Activated CD4-positive, alpha-beta memory T cell treated with anti-CD3 and anti-CD28 coated beads, Interleukin-2, amount 10 ng/mL, durations not matched to agents 7 days and 5 days (primary cell): ENCODE results near the gene REEP6. TPM values are rescaled to one million over a fixed set of nuclear protein-coding genes. Genes with fewer than 3 reads are reported as not detected.

Experiments used
- CTCF ChIA-PET: fragments of 350-600 bp; sonication (Branson Sonifier 250); formaldehyde crosslinking; loops from one replicate; lab custom pipeline; 2021; ENCODE audit warnings: antibody characterized with exemption, inconsistent platforms; lab: Charles Lee
- POLR2A ChIA-PET: fragments of 350-600 bp; sonication (Branson Sonifier 250); formaldehyde crosslinking; loops from one replicate; lab custom pipeline; 2021; ENCODE audit warnings: antibody characterized with exemption; lab: Charles Lee
- DNase-seq: peaks from one replicate; pipeline ENCODE4 v3.0.0-alpha.2; 2020
- H3K27ac Mint-ChIP-seq: one replicate; pipeline ENCODE4 v1.8.0; 2021; ENCODE audit warnings: mild to moderate bottlenecking, mixed read lengths
- H3K27me3 Mint-ChIP-seq: one replicate; pipeline ENCODE4 v1.8.0; 2021; ENCODE audit warnings: mixed read lengths
- H3K36me3 Mint-ChIP-seq: one replicate; pipeline ENCODE4 v1.8.0; 2021; ENCODE audit warnings: low read depth, mixed read lengths
- H3K4me1 Mint-ChIP-seq: one replicate; pipeline ENCODE4 v1.8.0; 2021; ENCODE audit warnings: mixed read lengths
- H3K4me3 Mint-ChIP-seq: one replicate; pipeline ENCODE4 v1.8.0; 2021; ENCODE audit warnings: mild to moderate bottlenecking, mixed read lengths
- H3K9me3 Mint-ChIP-seq: one replicate; pipeline ENCODE4 v1.8.0; 2021; ENCODE audit warnings: mixed read lengths
- total RNA-seq, 2 experiments: library from RNA; stranded (reverse); gene quantifications; one replicate each; pipeline ENCODE4 v1.2.3, GENCODE V29; 2021

Gene REEP6
- total RNA-seq, 2 experiments from 2014 or later, result 1.1 to 1.6 TPM

GRCh38 chr19:1502433-1503088 lies 11.6 kb downstream of the REEP6 start:
- no peak overlapping the region for H3K27ac Mint-ChIP-seq
- ChIA-PET CTCF (interaction anchor here (0.6 to 1.2 kb wide), 3 partner anchors 8 to 44 kb away, joined by 3 read pairs; partner anchors contain the start of gene REEP6), POLR2A (no interaction called here)
- peaks cover 6% of the 10 kb centered on the region for H3K4me1 Mint-ChIP-seq
- peaks cover 14% of the 10 kb centered on the region for H3K27me3 Mint-ChIP-seq
- no peaks in the 10 kb centered on the region for H3K36me3 Mint-ChIP-seq
- H3K4me3 Mint-ChIP-seq, result no peak overlapping the region
- DNase-seq, result no peak
- H3K9me3 Mint-ChIP-seq, result no peaks in the 10 kb centered on the region

DNA sequence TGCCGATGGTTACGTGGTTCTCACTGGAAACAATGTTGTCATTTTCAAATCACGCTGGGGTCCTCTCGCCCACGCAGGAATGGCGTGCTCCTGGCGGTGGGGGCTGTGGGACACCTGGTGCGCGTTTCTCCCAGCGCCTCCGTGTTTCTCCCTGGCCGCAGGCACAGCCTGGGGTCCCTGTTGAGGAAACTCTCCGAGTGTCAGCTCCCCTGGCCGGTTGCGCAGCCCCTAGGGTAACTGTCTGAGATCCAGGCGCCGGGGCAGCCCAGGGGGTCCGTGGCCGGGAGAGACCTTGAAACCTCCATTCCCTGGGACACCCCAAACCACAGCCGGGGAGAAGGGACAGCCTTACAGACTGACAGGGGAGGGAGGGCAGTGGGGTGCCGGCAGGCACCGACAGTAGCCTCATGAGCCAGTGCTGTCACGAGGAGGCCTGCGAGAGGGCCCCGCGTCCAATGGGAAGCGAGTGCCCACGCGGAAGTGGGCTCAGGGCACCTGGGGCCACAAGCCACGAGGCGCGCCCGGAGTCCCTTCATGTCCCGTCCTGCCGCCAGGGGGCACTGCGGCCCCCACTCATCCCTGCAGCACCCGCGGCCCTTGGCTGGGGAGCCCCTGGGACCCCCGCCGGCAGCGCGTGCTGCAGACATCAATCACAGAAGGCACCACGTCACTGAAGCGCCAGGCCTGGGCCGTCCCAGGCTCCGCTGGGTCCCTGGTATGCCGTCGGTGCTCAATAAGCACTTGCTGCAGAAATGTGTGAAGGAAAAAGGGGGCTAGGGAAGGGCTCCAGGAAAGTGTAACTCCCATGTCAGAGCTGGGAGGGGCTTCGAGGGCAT lies 12.3 kb downstream of the REEP6 start:
- Mint-ChIP-seq H3K4me1 (peaks cover 10% of the 10 kb centered on the region), H3K36me3 (no peaks in the 10 kb centered on the region), H3K9me3 (no peaks in the 10 kb centered on the region), H3K27me3 (peaks cover 14% of the 10 kb centered on the region), H3K27ac (no peak overlapping the region), H3K4me3 (no peak overlapping the region)
- CTCF ChIA-PET, result interaction anchor here (0.6 to 1.2 kb wide), 3 partner anchors 9 to 43 kb away, joined by 3 read pairs; partner anchors contain the start of gene REEP6
- peak; percentile 72 for DNase-seq
- POLR2A ChIA-PET, result no interaction called here

DNA sequence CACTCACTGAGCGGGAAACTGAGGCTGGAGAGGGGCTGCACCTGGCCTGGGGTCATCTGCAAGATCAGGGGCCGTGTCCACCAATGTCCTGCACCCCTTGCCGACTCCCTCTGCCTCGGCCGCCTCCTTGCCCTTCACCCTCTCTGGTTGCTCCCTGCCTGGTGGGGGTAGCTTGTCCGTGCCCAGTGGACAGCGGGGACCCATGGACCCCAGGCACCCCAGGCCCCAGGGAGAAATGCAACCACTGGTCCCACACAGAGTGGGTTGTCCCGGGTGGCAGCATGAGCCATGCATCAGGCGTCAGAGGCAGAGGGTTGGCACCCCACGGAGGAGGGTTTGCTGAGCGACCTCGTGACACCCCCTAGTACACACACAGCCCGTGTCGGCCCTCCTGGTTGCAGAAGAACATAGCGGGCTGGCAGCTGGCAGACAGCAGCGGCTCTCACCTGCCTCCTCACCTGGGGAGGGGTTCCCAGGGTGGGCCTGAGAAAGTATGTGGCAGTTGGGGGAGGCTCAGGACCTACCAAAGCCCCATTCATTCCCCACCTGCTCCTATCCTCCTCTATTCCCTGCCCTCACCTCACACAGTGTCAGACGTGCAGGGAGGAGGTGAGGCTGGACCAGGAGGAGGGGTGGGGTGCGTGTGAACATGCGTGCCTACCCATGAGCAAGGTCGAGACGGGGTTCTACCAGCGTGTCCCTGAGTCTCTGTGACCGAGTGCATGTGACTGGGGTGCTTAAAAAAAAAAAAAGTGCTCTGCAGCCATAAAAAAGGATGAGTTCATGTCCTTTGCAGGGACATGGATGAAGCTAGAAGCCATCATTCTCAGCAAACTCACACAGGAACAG lies 13.2 kb downstream of the REEP6 start:
- no peak for DNase-seq
- H3K4me3 Mint-ChIP-seq, result no peak overlapping the region
- ChIA-PET CTCF (no interaction called here), POLR2A (no interaction called here)
- H3K27me3 Mint-ChIP-seq, result peaks cover 16% of the 10 kb centered on the region
- H3K4me1 Mint-ChIP-seq, result peaks cover 10% of the 10 kb centered on the region
- H3K36me3 Mint-ChIP-seq, result no peaks in the 10 kb centered on the region
- no peaks in the 10 kb centered on the region for H3K9me3 Mint-ChIP-seq
- no peak overlapping the region for H3K27ac Mint-ChIP-seq

GRCh38 chr19:1505012-1505411 lies 14.0 kb downstream of the REEP6 start:
- Mint-ChIP-seq H3K27me3 (peaks cover 20% of the 10 kb centered on the region), H3K9me3 (no peaks in the 10 kb centered on the region), H3K27ac (no peak overlapping the region), H3K4me3 (no peak overlapping the region), H3K4me1 (peaks cover 12% of the 10 kb centered on the region), H3K36me3 (no peaks in the 10 kb centered on the region)
- ChIA-PET POLR2A (no interaction called here), CTCF (no interaction called here)
- no peak for DNase-seq

- no peak for DNase-seq
- Mint-ChIP-seq H3K9me3 (no peaks in the 10 kb centered on the region), H3K36me3 (no peaks in the 10 kb centered on the region), H3K27me3 (peaks cover 26% of the 10 kb centered on the region), H3K4me3 (no peak overlapping the region), H3K27ac (no peak overlapping the region), H3K4me1 (peaks cover 14% of the 10 kb centered on the region)
- CTCF ChIA-PET, result no interaction called here
- POLR2A ChIA-PET, result no interaction called here
Measured at GRCh38 chr19:1505991-1506881, 15.3 kb downstream of the REEP6 start.

DNA sequence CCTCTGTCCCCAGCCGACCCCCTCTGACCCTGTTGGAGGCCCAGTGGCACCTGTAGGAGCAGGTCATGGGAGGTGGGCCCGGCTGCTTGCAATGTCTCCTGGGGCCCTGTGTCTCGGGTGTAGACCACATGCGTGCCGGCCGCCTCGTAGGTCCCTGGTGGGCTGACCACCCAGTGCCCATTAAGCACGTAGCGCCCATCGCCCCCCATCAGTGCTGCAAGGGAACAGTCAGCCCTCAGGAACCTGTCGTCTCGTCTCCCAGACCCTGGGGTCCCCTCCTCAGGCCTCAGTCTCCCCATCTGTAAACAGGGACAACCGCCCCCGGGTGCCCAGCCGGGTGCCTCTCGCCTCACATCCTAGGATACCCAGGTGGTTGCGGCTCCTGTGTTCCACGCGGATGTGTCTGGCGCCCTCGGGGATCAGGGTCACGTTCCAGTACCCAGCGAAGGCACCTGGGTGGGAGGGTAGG lies 16.2 kb downstream of the REEP6 start:
- no peak overlapping the region for H3K27ac Mint-ChIP-seq
- H3K9me3 Mint-ChIP-seq, result no peaks in the 10 kb centered on the region
- DNase-seq, result no peak
- CTCF ChIA-PET, result no interaction called here
- H3K4me3 Mint-ChIP-seq, result no peak overlapping the region
- POLR2A ChIA-PET, result no interaction called here
- H3K27me3 Mint-ChIP-seq, result peaks cover 27% of the 10 kb centered on the region
- peaks cover 15% of the 10 kb centered on the region for H3K4me1 Mint-ChIP-seq
- no peaks in the 10 kb centered on the region for H3K36me3 Mint-ChIP-seq

- no peaks in the 10 kb centered on the region for H3K36me3 Mint-ChIP-seq
- ChIA-PET POLR2A (no interaction called here), CTCF (no interaction called here)
- H3K4me3 Mint-ChIP-seq, result peak overlapping the region; percentile 65
- H3K27me3 Mint-ChIP-seq, result peaks cover 24% of the 10 kb centered on the region
- no peaks in the 10 kb centered on the region for H3K9me3 Mint-ChIP-seq
- H3K4me1 Mint-ChIP-seq, result peaks cover 18% of the 10 kb centered on the region
- H3K27ac Mint-ChIP-seq, result peak overlapping the region; percentile 66
- DNase-seq, result peak; percentile 88
Measured at GRCh38 chr19:1507763-1508506, 17.0 kb downstream of the REEP6 start.

GRCh38 chr19:1508507-1508856 lies 17.5 kb downstream of the REEP6 start:
- POLR2A ChIA-PET, result no interaction called here
- no peak for DNase-seq
- Mint-ChIP-seq H3K4me1 (peaks cover 18% of the 10 kb centered on the region), H3K27me3 (peaks cover 24% of the 10 kb centered on the region), H3K9me3 (no peaks in the 10 kb centered on the region), H3K36me3 (no peaks in the 10 kb centered on the region), H3K27ac (no peak overlapping the region), H3K4me3 (no peak overlapping the region)
- CTCF ChIA-PET, result interaction anchor here (0.7 kb wide), 1 partner anchor 63 kb away, joined by 4 read pairs; no protein-coding TSS in a partner anchor

- Mint-ChIP-seq H3K27ac (no peak overlapping the region), H3K4me1 (peaks cover 20% of the 10 kb centered on the region), H3K36me3 (no peaks in the 10 kb centered on the region), H3K27me3 (peaks cover 19% of the 10 kb centered on the region), H3K9me3 (no peaks in the 10 kb centered on the region), H3K4me3 (no peak overlapping the region)
- ChIA-PET CTCF (no interaction called here), POLR2A (no interaction called here)
- no peak for DNase-seq
Measured at GRCh38 chr19:1509602-1510441, 18.8 kb downstream of the REEP6 start.

- DNase-seq, result no peak
- Mint-ChIP-seq H3K27me3 (peaks cover 16% of the 10 kb centered on the region), H3K9me3 (no peaks in the 10 kb centered on the region), H3K27ac (no peak overlapping the region), H3K4me3 (no peak overlapping the region), H3K36me3 (no peaks in the 10 kb centered on the region), H3K4me1 (peaks cover 20% of the 10 kb centered on the region)
- ChIA-PET CTCF (no interaction called here), POLR2A (no interaction called here)
Measured at GRCh38 chr19:1510442-1510806, 19.4 kb downstream of the REEP6 start.

- ChIA-PET POLR2A (no interaction called here), CTCF (no interaction called here)
- no peaks in the 10 kb centered on the region for H3K36me3 Mint-ChIP-seq
- no peak overlapping the region for H3K27ac Mint-ChIP-seq
- no peak overlapping the region for H3K4me3 Mint-ChIP-seq
- peaks cover 18% of the 10 kb centered on the region for H3K4me1 Mint-ChIP-seq
- H3K9me3 Mint-ChIP-seq, result no peaks in the 10 kb centered on the region
- H3K27me3 Mint-ChIP-seq, result peaks cover 13% of the 10 kb centered on the region
- DNase-seq, result no peak
Measured at GRCh38 chr19:1510807-1511206, 19.8 kb downstream of the REEP6 start.
